NCI-H526 (cell line): ENCODE measurements around the gene TRMT1.
A peak's percentile ranks its signal among the peaks of the same experiment; 100 is the strongest.
"Not testable (repeated sequence)": the region's sequence is repeated elsewhere in the genome, so short reads cannot be mapped to it uniquely, and the experiment has no call there.

ENCODE experiments used
- DNase-seq, 2 experiments: peaks; one replicate each; lab custom pipeline; 2025; lab: John Stamatoyannopoulos, UW

The TRMT1 gene

DNA sequence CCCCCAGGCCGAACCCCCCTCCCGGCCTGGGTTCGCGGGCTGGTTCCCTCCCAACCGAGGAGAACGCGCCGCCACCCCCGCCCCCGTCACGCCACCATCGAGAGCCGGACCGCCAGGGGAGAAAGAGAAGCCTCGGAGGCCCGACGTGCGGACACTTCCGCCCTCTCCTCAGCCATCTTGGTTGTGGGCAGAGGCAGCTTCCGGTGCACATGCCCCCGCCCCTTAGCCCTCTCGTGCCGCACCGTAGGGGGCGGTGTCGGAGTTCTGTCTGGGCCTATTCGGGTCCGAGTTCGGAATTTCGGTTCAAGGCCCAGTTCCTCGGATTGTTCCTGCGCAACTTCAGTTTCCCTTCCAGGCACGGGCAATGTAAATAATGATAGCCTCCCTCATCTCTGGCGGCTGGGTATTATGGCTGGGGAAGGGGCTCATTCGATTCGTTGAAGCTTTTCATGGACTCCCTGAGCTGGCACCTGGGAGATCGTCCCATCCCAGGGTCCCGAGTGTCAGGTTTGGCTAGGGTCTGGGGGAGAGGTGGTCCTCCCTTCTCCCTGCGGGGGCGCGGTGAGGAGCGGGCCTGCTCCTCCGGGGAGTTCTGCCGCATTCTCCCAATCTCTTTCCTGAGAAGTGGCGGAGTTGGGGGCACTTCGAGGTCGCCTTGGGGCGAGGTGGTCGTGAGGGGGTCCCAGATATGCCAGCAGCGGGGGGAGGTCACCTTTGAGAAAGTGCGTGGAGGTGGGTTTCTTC is 33.8 kb upstream of the TRMT1 start, which contains the start of the genes IER2 and STX10:
TSS of gene IER2 (plus strand) at position 225 of the 744 bp plus-strand sequence. CDS start 2,776 bp downstream, outside the sequence.
TSS of gene STX10 (minus strand) at position 189 of the 744 bp plus-strand sequence. CDS start 202 bp downstream, outside the sequence.
- DNase-seq: peak; percentile 68 to 89

- peak; percentile 13 to 59 for DNase-seq
Measured at GRCh38 chr19:13149628-13150186, 33.2 kb upstream of the TRMT1 start.

DNA sequence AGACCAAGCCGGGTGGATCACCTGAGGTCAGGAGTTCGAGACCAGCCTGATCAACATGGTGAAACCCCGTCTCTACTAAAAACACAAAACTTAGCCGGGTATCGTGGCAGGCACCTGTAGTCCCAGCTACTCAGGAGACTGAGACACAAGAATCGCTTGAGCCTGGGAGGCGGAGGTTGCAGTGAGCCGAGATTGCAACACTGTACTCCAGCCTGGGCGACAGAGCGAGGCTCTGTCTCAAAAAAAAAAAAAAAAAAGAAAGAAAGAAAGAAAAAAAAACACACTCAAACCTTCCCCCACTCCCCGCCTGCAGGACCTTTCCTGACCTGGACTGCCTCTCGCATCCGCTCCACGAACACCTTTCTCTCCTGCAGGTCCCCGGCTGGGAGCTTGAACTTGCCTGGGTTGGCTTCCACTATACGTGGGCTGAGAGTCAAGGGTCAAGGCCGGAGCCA is 32.7 kb upstream of the TRMT1 start:
- DNase-seq: not testable (repeated sequence)

- DNase-seq: no peak
Measured at GRCh38 chr19:13146763-13147563, 30.4 kb upstream of the TRMT1 start.

- DNase-seq: no peak
Measured at GRCh38 chr19:13139633-13140311, 23.2 kb upstream of the TRMT1 start.

DNA sequence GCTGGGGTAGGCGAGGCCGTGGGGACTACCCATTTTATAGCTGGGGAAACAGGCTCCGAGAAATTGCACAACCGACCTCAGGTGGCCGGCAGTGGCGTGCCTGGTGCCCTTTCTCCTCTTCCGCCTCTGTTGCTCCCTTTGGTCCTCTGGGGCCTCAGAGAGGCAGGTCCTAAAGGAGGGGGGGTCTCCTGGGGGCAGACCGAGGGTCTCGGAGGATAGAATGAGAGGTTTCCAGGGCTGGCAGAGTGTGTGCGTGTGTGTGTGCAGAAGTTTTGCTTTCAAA is 22.3 kb upstream of the TRMT1 start:
- DNase-seq: no peak

DNA sequence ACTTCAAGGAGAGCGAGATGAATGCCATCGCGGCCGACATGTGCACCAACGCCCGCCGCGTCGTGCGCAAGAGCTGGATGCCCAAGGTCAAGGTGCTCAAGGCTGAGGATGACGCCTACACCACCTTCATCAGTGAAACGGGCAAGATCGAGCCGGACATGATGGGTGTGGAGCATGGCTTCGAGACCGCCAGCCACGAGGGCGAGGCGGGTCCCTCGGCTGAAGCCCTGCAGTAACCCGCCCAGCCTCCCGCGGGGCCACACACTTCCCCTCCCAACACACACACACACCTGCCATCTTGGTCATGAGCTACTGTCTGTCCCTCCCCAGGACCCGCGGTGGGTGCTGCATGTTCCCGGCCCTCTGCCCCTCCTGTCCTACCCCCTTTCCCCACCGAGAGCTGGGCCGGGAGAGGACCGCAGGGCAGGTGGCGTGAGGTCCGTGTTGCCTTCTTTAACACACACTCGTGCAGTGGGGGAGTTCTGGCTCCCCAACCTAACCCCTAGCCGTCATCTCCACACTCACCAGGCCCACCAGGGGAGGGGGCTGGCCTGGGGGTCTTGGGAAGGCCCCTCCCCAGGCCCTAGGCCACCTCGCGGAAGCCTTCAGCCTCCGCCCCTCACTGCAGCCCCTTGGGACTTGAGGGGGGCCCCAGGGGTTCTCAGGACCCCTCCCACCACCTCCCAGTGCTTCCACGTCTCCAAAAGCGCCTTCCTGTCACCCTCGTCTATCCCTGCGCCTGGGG is 21.8 kb upstream of the TRMT1 start:
- DNase-seq: no peak

GRCh38 chr19:13137290-13137794 is 20.8 kb upstream of the TRMT1 start:
- no peak for DNase-seq

- DNase-seq: no peak
Measured at GRCh38 chr19:13135068-13136062, 18.8 kb upstream of the TRMT1 start.

DNA sequence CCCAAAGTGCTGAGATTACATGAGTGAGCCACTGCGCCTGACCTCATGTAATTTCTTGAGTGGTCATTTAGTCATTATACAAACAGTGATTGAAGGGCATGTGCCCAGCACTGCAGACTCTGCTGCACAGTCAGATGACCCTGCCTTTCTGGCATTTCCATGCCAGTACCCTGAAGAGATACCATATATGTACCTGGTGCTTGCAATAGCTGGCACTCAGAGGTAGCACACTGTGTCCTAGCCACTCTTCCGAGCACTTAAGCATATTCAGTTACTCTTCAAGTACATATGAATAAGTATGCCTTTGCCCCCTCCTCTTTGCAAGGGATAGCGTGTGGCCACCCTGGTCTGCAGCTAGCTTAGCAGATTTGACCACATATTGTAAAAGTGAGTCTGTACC is 18.1 kb upstream of the TRMT1 start:
- DNase-seq: no peak

GRCh38 chr19:13133241-13133870 is 16.8 kb upstream of the TRMT1 start:
- no peak for DNase-seq

- DNase-seq: no peak
Measured at GRCh38 chr19:13132471-13133180, 16.1 kb upstream of the TRMT1 start.

GRCh38 chr19:13130886-13131490 is 14.4 kb upstream of the TRMT1 start:
- DNase-seq: no peak

GRCh38 chr19:13129384-13129783 is 12.8 kb upstream of the TRMT1 start:
- DNase-seq: no peak

DNA sequence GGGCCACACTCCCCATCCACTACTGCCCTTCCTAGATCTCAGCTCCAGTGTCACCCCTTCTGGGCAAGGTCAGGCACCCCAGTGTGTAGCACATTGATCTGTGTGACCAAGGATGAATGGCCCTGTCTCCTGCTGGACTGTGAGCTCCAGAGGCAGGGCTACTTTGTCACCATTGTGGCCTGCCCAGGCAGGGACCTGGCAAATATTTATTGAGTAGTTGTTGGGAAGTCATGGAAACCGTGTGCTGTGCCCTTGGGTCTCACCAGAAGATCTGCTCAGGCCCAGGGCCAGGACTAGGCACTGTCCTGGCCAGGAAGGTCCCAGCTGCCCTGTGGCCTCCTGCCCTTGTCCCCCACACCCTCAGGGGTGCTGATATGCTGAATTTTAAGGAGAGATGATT is 12.0 kb upstream of the TRMT1 start:
- DNase-seq: no peak

DNA sequence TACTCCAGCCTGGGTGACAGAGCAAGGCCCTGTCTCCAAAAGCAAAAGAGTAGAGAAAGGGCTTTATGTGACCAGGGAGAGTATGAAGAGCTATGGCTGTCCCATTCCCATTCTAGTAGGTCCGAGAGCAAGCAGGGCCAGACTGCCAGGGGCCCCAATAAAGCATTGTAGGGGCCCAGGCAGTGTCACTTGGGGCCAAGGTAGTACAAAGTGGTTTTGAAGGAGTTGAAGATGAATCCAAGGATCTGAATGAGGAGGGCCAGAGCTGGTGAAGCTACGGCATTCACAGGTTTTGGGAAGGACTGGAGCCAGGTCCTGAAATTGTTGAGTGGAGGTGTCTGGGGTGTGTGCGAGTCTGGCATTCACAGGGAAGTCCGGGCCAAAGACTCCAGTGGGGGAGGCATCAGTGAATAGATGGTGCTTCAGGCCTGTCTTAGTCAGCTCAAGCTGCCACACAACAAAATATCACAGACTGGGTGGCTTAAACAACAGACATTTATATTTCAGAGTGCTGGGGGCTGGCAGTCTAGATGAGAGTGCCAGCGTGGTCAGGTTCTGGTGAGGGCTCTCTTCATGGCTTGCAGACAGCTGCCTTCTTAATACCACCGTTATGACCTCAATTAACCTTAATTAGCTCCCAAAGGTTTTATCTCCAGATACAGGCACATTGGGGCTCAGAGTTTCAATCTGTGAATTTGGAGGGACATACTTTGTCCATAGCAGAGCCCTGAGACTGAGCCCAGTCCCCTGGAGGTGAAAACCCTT is 11.5 kb upstream of the TRMT1 start:
- DNase-seq: no peak

GRCh38 chr19:13127051-13127450 is 10.5 kb upstream of the TRMT1 start:
- DNase-seq: no peak
